ENCODE data around the gene LINS1. TPM values are rescaled to one million over a fixed set of nuclear protein-coding genes. Genes with fewer than 3 reads are reported as not detected.

The LINS1 gene
- polyA plus RNA-seq, 2 of the 4 experiments (the other 2 are of a cell fraction) = 10.0 to 24.6 TPM

DNA sequence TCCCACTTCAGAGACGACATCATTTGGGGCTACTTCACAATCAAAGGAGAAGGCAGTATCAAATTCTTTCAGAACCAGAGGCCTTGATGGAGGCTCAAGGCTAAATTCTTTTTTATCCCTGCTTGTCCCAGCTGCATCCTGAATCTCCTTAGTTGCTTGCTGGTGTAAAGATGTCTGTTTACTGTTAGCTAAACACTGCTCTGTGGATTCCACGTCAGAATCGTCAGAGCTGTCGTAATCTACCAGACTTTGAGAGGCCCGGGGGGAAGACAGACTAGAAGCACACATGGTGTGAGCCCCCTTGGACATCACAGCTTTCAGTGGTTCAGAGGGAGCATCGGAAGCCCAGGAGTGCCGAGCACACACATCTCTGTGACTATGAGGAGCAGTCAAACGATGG, 32.6 kb downstream of the LINS1 start (continued):
- TF ChIP-seq MYC (IDR thresholded peaks at IDR 0.05; ENCODE audit: borderline replicate concordance, low read length) = no peak
- TF ChIP-seq, protein P1, sequence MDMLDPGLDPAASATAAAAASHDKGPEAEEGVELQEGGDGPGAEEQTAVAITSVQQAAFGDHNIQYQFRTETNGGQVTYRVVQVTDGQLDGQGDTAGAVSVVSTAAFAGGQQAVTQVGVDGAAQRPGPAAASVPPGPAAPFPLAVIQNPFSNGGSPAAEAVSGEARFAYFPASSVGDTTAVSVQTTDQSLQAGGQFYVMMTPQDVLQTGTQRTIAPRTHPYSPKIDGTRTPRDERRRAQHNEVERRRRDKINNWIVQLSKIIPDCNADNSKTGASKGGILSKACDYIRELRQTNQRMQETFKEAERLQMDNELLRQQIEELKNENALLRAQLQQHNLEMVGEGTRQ (IDR thresholded peaks at IDR 0.05) = no peak
- TF ChIP-seq CBX8 (IDR thresholded peaks at IDR 0.05) = no peak
- no peak for TF ChIP-seq HOXB13 (CRISPR knock-in tag; IDR thresholded peaks at IDR 0.05; ENCODE audit: low read depth)
- no peak for TF ChIP-seq ZFP36 (IDR thresholded peaks at IDR 0.05; ENCODE audit: borderline replicate concordance, partially characterized antibody)

- POLR2A ChIA-PET = no interaction called here
- 83% methylated on average over 6 of the region's 6 CpGs for WGBS (ENCODE audit: missing lambda C conversion rate)
- no peak for TF ChIP-seq HOXA7 (CRISPR knock-in tag; IDR thresholded peaks at IDR 0.05)
- Histone ChIP-seq H3K4me1 (no peaks in the 10 kb centered on the region), H3K4me2 (no peak overlapping the region), H3K9me3 (no peaks in the 10 kb centered on the region), H3K27ac (no peak overlapping the region), H3K4me3 (no peak overlapping the region)
- no peak for ATAC-seq
- CTCF ChIA-PET = interaction anchor here (1.3 kb wide), 1 partner anchor 217 kb away, joined by 5 read pairs; no protein-coding TSS in a partner anchor
- no peak for DNase-seq (ENCODE audit: low read depth in 1 of 2, low spot score in 1 of 2)
- peak; percentile 89 for FAIRE-seq
These were observed 34.9 kb downstream of the LINS1 start for GRCh38 chr15:100566850-100567628.

- Histone ChIP-seq H3K4me2 (no peak overlapping the region), H3K4me3 (no peak overlapping the region), H3K27ac (no peak overlapping the region), H3K9me3 (no peaks in the 10 kb centered on the region), H3K4me1 (no peaks in the 10 kb centered on the region)
- TF ChIP-seq EHMT2 (IDR thresholded peaks at IDR 0.05; ENCODE audit: low read depth) (no peak), FOSB (CRISPR knock-in tag; IDR thresholded peaks at IDR 0.05) (no peak), HDAC2 (IDR thresholded peaks at IDR 0.05) (no peak), HES2 (IDR thresholded peaks at IDR 0.05) (no peak), POLR2AphosphoS2 (conservative IDR thresholded peaks at IDR 0.05; ENCODE audit: low read length) (no peak), NFE2L2 (conservative IDR thresholded peaks at IDR 0.05; ENCODE audit: low read length) (no peak), RCOR1 (IDR thresholded peaks at IDR 0.05; ENCODE audit: low read depth, low read length) (no peak), TFCP2L1 (CRISPR knock-in tag; IDR thresholded peaks at IDR 0.05) (no peak), RAD21 (conservative IDR thresholded peaks at IDR 0.05 in 1 of 2, IDR thresholded peaks at IDR 0.05 in 1 of 2) (no peak), POLR2A (IDR thresholded peaks at IDR 0.05; ENCODE audit: low read length) (no peak), ATOH8 (CRISPR knock-in tag; IDR thresholded peaks at IDR 0.05; ENCODE audit: low read depth) (no peak), JUN (IDR thresholded peaks at IDR 0.05) (no peak), PHF8 (IDR thresholded peaks at IDR 0.05; ENCODE audit: borderline replicate concordance, low read depth) (no peak), JUNB (IDR thresholded peaks at IDR 0.05) (no peak), KDM1A (IDR thresholded peaks at IDR 0.05; ENCODE audit: low read depth) (no peak), SREBF2 (IDR thresholded peaks at IDR 0.05) (no peak)
- TF ChIP-seq, protein P2, sequence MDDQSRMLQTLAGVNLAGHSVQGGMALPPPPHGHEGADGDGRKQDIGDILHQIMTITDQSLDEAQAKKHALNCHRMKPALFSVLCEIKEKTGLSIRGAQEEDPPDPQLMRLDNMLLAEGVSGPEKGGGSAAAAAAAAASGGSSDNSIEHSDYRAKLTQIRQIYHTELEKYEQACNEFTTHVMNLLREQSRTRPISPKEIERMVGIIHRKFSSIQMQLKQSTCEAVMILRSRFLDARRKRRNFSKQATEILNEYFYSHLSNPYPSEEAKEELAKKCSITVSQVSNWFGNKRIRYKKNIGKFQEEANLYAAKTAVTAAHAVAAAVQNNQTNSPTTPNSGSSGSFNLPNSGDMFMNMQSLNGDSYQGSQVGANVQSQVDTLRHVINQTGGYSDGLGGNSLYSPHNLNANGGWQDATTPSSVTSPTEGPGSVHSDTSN (IDR thresholded peaks at IDR 0.05) = no peak
- TF ChIP-seq, protein P3, sequence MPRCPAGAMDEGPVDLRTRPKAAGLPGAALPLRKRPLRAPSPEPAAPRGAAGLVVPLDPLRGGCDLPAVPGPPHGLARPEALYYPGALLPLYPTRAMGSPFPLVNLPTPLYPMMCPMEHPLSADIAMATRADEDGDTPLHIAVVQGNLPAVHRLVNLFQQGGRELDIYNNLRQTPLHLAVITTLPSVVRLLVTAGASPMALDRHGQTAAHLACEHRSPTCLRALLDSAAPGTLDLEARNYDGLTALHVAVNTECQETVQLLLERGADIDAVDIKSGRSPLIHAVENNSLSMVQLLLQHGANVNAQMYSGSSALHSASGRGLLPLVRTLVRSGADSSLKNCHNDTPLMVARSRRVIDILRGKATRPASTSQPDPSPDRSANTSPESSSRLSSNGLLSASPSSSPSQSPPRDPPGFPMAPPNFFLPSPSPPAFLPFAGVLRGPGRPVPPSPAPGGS (IDR thresholded peaks at IDR 0.05) = no peak
- WGBS (ENCODE audit: missing lambda C conversion rate) = 89% methylated on average over 3 of the region's 3 CpGs
- no peak for ATAC-seq
- POLR2A ChIA-PET = no interaction called here
- CTCF ChIA-PET = no interaction called here
- no peak for DNase-seq (ENCODE audit: low read depth in 1 of 2, low spot score in 1 of 2)
- no peak for FAIRE-seq
These were observed 36.4 kb downstream of the LINS1 start for GRCh38 chr15:100565591-100565990.
